HG03575 (cell line): ENCODE measurements around the gene PCNX4.

ENCODE experiments used
- ATAC-seq: cut with Tn5 transposase; IDR thresholded peaks from one replicate; pipeline ENCODE4 v1.9.1; 2021; ENCODE audit not compliant: unreplicated experiment, insufficient number of reproducible peaks, low FRiP score; ENCODE audit errors: extremely low read depth

Gene PCNX4

DNA sequence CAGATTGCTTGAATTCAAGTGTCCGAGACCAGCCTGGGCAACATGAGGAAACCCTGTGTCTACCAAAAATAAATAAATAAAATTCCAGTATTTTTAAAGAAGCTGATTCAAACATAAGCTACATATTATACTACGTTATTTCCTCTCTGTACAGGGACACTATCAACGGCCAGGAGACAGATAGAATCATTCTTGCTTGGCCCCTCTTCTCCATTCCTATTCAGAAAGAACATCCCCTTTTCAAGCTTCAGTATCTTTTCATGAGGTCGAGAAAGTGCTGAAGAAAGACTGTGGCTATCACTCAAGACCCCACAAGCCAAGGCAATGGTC, 73.8 kb downstream of the PCNX4 start:
- ATAC-seq, result peak; percentile 8

DNA sequence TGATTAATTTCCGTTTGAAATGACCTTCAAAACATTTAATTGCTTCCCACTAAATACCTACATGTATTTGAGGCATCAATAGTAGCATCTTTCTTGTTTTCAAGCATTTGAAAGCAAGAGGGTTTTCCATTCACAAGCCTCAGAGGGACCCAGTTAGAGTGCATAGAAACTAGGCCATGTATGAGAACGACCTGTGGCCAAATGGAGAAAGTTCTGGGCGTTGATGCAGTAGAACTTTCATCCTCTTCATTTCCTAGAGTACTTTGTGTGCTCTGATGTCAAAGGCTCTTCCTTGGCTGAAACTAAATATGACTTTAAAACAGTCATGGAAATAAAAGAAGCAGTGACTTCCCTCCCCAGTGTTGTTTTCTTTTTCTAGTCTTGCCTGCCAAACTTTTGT, 74.4 kb downstream of the PCNX4 start:
- no peak for ATAC-seq

DNA sequence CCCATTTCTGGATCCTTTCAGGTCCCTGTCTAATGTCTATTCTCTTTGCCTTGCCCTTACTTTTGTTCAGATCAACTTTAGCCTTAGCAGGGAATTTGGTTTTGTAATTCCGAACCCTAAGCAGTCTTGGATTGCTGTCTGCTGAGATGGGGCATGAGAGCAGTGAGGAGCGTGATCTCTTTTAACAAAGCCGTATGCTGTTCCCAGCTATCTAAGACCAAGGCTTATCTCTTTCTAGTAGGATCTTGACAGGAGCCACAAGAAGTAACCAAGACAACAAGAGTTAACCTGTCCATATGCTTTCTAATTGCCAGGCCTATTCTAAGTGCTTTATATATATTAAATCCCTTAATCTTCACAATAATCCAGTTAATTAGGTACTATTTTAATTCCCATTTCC, 78.0 kb downstream of the PCNX4 start:
- ATAC-seq, result no peak

DNA sequence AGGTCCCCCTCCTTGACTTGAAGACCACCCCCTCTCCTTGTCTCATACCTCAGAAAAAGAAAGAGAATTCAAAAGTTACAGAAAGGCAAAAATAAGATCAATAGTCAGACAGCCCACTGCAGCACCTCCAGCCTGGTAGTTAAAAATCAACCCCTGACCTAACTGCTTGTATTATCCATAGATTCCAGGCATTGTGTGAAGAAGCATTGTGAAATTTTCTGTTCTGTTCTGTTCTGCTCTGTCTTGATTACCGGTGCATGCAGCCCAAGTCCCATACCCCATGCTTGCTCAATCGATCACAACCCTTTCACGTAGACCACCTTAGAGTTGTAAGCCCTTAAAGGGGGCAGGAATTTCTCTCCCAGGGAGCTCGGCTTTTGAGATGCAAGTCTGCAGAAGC, 79.2 kb downstream of the PCNX4 start:
- ATAC-seq, result no peak

DNA sequence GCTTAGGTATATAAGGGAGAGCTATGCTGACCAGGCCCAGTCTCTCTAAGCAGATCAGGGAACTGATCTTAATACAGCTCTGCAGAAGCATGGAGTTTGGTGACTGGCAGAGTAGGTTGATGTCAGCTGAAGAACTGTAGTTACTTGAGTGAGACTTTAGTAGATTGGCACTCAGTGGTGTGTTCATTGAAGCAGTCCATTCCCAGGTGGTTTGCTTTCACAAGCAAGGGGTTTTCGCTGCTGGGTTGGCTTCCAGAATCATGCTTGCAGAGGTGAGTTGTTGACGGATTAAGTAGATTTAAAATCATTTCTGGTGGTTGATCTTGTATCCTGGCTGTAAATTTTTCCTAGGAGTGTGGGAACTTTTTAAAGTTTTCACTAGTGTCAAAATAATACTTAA, 80.0 kb downstream of the PCNX4 start:
- ATAC-seq, result no peak

DNA sequence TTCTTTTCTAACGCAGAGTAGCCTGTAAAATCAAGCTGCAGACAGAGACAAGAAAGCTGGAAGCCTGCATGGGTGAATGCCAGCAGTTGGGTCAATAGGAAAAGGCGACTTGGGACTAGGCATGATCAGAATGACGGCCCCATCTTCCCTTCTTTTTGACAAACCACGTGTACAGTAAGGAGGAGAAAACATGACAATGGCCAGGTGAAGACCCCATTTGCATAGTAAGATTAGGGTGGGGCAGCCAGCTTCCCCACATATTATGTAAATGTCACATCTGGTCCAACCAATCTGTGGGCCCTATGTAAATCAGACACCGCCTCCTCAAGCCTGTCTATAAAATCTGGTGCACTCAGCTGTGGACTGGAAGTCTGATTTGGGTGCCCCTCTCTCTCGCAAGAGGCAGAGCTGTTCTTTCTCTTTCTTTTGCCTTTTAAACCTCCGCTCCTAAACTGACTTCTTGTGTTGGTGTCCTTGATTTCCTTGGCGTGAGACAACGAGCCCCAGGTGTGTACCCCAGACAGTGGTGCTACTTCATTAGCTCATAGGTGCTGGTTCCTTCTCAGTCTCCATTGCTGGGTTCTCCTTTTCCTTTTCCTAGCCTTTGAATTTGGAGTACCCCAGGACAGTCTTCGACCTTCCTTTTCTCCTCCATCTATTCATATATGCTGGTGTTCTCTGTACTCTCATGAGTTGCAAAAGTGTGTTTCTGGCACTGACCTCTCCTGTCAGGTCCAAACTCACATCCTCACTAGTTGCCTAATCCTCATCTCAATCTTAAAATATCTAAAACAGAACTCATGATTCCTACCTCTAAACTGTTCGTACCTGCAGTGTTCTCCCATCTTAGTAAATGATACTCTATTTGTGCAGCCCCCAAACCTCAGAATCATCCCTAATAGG, 82.9 kb downstream of the PCNX4 start:
- ATAC-seq, result no peak

DNA sequence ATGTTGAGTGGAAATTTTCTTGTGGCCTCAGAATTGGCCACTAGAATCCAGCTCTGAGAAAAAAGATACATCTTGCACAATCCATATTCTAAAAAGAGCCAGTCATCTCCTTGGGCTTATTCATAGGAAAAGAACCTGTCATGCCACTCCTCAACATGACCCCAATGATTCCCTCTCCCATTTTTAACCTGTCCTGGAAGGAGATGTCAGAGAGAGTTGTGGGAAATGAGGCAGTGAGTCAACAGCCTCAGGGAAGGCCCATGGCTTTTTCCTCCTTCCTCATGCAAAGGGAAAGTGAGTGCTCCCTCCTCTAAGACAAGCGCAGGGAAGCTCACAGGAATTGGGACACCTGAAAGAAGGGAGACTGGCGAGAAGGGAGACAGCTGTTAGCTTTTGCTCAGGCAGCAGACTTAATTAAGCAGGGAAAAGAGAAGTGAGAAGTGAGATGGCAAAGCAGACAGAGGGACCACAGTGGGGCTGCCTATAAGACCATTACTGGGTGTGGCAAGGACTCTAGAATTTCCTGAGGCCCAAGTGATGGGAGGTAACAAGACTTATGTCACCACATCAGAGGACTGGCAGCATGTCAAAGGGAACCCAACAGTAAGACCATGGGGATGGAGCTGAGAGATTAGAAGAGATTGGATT, 83.7 kb downstream of the PCNX4 start:
- no peak for ATAC-seq

DNA sequence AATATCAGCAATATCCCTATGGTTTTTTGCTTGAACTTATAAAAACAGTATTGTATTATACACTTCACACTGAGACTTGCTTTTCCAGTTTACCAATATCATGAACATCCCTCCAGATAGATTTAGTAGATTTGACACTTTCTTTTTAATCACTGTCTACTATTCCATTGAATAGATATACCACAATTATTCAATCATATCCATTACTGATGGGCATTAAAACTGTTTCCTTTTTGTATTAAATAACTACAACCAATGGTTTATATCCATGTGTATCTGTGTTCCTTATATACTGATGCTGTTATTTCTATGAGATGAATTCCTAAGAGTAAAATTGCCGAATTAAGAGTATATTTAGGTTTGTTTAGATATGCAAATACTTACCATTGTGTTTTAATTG, 86.4 kb downstream of the PCNX4 start:
- ATAC-seq, result no peak

DNA sequence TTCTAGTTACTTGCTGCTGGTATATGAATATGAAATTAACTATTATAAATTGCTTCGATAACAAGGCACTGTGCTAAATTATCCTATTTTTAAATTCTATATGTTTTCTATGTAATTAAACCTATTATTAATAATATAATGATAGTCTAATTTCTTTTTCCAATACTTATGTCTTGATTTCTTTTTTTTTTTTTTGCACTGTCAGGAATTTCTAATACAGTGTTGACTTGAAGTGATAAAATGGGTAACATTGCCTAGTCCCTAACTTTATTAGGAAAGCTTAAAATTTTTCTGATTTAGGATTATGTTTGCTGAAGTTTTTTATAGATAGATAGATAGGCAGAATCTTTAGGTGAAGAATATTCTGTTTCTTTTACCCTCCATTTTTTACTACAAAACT, 87.1 kb downstream of the PCNX4 start:
- no peak for ATAC-seq

DNA sequence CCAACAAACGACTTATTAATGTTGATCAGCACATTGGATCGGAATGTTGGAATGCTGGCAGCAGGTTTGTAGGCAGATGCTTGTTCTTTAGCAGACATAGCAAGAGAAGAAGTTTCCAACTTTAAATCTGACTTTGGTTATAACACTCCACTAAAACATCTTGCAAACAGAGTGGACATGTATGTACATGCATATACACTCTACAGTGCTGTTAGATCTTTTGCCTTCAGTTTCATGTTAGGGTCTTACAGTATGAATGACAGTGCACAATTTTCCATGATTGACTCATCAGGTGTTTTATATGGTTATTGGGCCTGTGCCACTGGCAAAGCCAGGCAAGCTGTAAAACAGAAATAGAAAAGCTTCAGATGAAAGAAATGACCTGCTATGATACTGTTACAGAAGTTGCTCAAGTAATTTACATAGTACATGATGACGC, 87.7 kb downstream of the PCNX4 start:
- no peak for ATAC-seq

DNA sequence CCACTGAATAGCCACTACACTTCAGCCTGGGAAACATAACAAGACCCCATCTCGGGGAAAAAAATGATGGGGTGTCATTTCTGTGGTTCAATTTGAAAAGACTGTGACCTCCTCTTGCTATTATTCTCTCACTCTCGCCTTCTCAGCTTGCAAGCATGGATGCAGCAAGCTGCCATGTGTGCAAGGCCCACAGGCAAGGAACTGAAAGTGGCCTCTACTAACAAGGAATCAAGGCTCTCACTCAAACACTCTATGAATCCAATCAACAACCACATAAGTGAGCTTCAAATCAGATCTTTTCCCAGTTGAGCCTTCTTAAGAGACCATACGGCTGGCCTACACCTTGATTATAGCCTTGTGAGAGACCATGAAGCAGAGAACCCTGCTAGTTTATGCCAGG, 91.4 kb downstream of the PCNX4 start:
- no peak for ATAC-seq

DNA sequence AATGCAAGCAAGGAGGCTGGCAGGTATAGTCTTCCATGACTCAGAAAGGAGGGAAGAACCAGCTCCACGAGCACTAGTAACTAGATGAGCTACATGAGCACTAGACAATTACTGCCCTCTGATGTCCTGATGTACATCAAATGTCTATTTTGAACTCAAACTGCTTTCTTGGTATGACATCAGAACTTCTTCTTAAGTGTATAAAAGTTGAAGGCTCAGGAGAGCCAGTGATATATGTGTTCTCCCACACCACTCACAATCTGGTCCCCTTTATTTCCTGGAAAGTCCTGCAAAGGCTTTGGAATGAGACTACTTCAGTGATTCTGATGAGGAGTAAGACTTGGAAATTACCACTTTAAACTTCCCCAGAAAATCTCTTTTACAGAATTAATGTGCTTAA, 92.0 kb downstream of the PCNX4 start:
- ATAC-seq, result no peak

DNA sequence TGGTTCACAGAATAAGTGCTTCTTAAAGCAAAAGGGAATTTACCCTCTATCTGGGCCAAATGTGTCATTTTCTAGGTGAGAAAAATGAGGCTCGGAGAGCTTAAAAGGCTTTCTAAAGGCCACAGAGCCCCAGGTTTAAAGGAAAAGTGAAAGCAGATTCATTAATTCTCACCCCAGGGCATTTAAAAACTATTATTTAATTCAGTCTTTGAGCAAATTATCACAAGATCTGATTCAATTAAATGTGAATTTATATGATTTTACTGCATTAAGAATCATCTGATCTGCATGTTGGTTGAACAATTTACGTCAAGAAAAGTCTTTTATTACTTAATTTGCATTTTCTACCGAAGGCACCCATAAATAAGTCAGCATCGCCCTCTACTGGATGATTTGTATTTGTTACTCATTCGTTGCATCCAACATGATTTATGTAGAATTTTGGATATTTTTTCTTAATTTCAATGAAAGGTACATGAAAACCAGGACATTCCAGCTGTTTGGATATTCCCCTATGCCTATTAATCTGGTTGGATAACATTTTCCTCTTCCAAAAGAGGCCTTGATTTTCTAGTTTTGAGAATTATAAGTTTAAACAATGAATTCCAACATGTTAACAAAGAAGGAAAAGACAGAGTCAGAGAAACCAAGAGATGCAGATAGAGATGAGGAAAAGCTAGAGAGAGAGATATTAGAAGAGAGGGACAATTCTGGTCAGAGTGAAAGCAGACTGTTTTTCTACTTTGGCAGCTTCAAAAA, 92.6 kb downstream of the PCNX4 start:
- no peak for ATAC-seq

DNA sequence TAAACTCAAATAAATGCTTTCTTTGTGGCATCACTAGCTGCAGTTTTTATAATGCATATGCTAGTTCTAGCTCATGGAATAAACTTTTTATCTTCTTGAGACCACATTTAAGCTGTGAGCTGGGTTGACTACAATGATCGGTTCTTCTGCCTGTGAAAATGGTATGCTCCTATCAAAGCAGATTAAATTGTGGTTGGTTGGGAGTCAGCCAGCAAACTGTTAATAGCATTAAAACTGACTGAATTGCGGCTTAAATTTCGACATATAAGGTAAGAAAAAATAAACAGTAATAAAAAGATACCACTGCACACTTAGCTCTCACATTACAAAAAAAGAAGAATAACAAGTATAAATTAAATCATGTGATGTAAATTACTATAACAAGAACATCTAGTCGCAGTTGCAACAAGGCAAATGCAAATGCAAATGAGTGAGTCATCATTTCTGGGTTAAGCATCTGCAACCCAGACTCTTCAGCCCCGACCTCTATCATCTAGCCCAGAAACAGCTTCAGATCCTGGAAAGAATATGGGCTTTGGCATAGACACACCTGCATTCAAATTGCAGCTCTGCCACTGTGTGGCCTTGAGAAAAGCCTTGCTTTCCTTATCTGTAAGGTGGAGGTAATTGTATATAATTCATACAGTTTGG, 93.3 kb downstream of the PCNX4 start:
- ATAC-seq, result no peak

DNA sequence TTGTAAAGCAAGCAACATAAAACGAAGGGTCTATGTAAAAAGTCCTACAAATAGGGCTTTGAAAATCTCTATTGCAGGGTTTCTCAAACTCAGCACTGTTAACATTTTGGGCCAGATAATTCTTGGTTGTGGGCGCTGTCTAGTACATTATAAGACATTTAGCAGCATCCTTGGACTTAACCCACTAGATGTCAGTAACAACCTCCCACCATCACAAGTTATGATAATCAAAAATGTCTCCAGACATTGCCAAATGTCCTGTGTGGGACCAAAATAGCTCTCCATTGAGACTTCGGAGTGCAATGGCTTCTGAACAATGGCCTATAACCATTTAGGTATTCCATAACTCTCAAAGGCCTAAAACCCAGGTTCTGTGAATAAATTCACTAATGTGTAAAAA, 96.4 kb downstream of the PCNX4 start:
- no peak for ATAC-seq

DNA sequence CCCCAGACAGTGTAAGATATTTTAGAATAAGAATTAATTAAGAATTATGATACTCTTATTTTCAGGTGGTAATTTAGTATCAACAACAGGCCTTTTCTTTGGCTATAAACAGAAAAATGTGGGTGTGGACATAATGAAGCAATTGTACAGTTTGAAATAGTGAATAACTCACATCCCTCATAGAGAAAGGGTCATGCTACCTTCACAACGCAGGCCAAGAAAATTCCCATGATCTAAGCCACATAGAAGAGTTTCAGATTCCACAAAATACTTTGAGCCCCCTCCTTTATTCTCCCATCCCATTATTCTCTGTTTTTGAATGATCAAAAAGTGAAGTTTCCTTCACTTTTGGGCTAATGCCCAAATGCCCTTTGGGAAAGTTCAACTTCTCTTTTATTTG, 97.0 kb downstream of the PCNX4 start:
- no peak for ATAC-seq

DNA sequence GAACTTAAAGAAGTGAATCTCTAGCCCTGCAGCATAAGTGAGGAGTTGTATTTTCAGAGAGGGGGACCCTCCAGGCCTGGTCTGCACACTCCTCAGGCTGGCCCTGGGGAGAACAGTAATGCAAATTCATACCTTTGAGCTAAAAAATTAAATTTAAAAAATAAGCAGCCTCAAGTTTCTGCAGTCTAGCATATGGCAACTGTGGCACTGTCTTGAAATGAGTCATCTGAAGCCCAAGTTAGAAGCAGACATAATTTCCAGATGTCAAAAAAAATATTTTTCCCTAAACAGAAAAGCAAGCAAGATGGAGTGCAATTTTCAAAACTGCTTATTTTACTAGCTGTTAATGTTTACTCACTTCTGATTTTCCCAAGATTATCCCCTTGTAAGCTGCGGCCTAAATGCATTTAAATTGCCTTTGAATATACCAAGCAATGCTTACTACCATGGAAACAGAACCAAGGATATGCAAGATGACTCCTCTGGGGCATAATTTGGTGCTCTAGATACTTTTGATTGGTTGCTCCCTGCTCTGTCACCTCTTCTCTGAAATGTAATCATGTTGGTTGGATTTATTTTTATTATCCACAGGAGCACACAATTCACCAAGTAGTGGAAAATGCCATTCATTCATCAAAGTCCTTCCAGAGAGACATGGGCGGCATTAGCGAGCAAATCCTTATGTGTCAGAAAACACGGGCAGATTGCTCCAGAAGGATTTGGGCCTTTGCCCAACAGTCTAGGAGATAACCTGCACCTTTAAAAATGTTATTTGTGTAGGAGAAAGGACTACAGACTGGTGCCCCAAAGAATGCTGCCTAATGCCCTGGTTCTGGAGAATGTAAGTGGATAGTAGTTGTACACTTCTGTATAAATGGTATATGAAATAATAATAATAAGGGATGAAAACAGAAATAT, 98.5 kb downstream of the PCNX4 start:
- ATAC-seq, result no peak

DNA sequence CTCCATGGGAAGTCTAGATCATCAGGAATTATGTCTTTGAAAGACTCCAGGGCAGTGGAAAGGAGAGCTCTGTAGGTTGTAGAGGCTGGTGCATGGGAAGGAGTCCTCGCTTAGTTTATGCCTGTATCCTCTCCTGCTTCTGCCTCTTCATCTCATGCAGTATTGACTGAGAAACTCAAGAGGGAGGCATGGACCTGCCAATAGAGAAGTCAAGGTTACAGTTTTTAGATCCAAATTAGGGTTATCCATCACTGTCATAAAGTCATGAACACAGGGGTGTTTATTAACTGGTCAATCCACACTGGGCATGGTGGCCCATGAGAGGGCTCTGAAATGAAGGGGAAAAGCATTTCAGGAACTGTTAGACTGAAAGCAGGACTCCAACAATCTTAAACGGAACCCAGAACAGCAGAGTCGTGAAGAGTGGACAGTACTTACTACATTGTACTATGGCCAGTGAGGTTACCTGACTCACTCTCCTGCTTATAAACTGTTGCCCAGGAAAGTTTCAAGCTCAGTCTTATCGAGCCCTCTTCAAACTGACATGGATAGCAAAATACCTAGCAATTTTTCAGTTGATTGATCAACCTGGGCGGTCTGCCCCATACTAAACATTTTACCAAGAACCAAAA, 103.6 kb downstream of the PCNX4 start:
- ATAC-seq, result no peak
